RWPE1 (cell line): Measurements from ENCODE around the gene PLA2G4E.

ENCODE experiments used
- CTCF ChIA-PET: fragments of 350-600 bp; sonication (Branson Sonifier 250); formaldehyde crosslinking; extraction: SDS; loops from one replicate; lab custom pipeline; 2021; lab: Yijun Ruan, JAX
- POLR2A ChIA-PET: fragments of 400-600 bp; formaldehyde crosslinking; extraction: SDS; loops from one replicate; lab custom pipeline; 2020; ENCODE audit warnings: antibody characterized with exemption; ENCODE audit not compliant: low non-redundant PET; lab: Yijun Ruan, JAX
- DNase-seq: peaks from one replicate; pipeline ENCODE4 v3.0.0; 2012; ENCODE audit warnings: low spot score
- H3K27ac ChIP-seq: fragments of 450-650 bp; 2 replicates; pipeline ENCODE4 v1.5.1; 2017
- CTCF ChIP-seq: fragments of 450-650 bp; conservative IDR thresholded peaks from 2 replicates; pipeline ENCODE4 v1.5.1; 2017; ENCODE audit warnings: low read depth, mild to moderate bottlenecking

The PLA2G4E gene

DNA sequence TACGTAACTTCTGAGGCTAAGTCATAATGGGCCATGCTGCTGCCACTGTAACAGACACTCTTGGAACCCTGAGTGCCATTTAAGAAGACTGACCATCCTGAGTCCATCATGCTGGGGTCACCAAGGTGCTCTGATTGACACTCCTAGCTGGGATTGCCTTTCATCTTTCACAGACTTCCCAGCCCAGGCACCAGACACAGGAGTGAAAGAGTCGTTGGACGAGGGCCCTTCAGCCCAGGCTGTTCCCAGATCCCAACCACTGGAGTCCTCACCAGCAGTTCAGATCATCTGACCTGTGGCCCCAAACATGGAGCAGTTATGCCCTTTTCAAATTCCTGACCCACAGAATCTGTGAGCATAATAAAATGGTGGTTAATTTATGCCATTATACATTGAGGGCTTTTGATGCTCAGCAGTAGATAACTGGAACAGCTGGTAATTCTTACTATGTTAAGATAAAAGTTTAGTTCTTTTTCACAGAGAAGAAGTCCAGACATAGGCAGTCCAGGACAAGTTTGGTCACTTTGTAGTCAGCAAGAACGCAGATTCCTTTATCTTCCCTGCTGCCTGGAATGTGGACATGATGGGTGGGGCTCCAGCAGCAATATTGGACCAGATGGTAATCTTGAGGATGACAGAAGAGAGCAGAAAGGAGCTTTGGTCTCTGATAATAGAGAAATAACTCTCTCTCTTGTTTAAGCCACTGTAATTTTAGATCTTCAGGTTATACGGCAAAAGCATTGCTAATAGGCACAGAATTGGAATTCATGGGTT is 41.2 kb downstream of the PLA2G4E start:
- ChIA-PET CTCF (interaction anchor here (0.6 to 3.0 kb wide), 3 partner anchors 9 to 207 kb away, joined by 3 to 13 read pairs (median 4); no protein-coding TSS in a partner anchor), POLR2A (no interaction called here)
- TF ChIP-seq CTCF = no peak
- no peak for DNase-seq
- H3K27ac ChIP-seq = no peak overlapping the region

GRCh38 chr15:41978534-41978933 is 42.3 kb downstream of the PLA2G4E start:
- DNase-seq = no peak
- TF ChIP-seq CTCF = no peak
- no peak overlapping the region for H3K27ac ChIP-seq
- POLR2A ChIA-PET = no interaction called here
- CTCF ChIA-PET = interaction anchor here (0.6 to 3.0 kb wide), 2 partner anchors 10 to 44 kb away, joined by 3 to 13 read pairs; no protein-coding TSS in a partner anchor

GRCh38 chr15:41977757-41978383 is 43.0 kb downstream of the PLA2G4E start:
- ChIA-PET CTCF (interaction anchor here (0.6 to 3.0 kb wide), 2 partner anchors 11 to 44 kb away, joined by 3 to 13 read pairs; no protein-coding TSS in a partner anchor), POLR2A (no interaction called here)
- no peak for TF ChIP-seq CTCF
- no peak overlapping the region for H3K27ac ChIP-seq
- DNase-seq = no peak

- CTCF ChIA-PET = no interaction called here
- TF ChIP-seq CTCF = no peak
- POLR2A ChIA-PET = no interaction called here
- no peak for DNase-seq
- no peak overlapping the region for H3K27ac ChIP-seq
These were observed 45.2 kb downstream of the PLA2G4E start for GRCh38 chr15:41975669-41976068.

GRCh38 chr15:41974041-41974440 is 46.8 kb downstream of the PLA2G4E start:
- POLR2A ChIA-PET = no interaction called here
- no peak overlapping the region for H3K27ac ChIP-seq
- TF ChIP-seq CTCF = no peak
- CTCF ChIA-PET = interaction anchor here (2.8 kb wide), 1 partner anchor 15 kb away, joined by 10 read pairs; no protein-coding TSS in a partner anchor
- DNase-seq = no peak
